ENCODE measurements around the gene POLG. TPM values are rescaled to one million over a fixed set of nuclear protein-coding genes. Genes with fewer than 3 reads are reported as not detected.

Gene POLG
- total RNA-seq, 2 donors from 2014 or later = 114 to 128 TPM

DNA sequence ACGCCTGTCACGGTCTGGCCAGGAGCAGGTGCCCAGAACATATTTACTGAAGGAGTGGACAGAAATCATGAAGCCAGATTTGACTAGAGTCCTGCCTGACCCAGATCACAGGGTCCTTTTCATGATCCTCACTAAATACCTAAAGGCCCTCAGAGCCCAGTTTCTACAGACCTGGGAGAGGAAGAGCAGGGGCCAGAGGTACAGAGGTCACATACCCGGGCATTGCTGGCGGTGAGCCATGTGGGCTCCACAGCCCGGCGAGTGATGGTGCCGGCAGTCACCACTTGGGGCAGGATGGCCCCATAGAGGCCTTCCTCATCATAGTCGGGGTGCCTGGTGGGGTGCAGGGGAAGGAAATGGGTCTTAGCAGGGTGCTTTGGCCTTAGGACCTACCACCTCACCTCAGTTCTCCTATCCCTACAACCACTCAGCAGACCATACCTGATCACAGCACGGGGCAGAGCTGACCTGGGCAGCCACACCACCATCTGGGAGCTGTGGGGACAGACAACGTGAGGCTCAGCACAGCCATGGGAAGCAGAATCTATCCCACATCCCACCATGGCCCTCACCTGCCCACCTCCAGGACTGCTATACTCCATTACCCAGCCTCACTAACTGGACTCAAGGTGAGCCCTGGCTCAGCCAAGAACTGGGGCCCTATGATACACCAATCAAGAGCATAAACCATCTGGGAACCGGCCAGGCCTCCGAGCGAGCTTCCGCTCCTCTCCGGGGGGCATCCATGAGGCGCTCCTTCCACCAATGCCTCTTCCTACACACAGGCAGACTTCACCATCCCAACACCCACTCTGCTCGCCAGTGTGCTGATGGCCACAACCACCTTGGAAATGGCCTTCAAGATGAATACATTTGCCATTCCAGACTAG lies 12.9 kb downstream of the POLG start:
- Mint-ChIP-seq H3K4me3 (no peak overlapping the region), H3K27ac (peak overlapping the region; percentile 79), H3K36me3 (ENCODE audit: low read depth) (peaks cover 14% of the 10 kb centered on the region), H3K4me1 (peaks cover 20% of the 10 kb centered on the region), H3K27me3 (no peaks in the 10 kb centered on the region)
- no peak for DNase-seq
- no peak for ATAC-seq
- H3K9me3 ChIP-seq (ENCODE audit: control insufficient read depth, low read length, poor library complexity, severe bottlenecking) = no peaks in the 10 kb centered on the region

GRCh38 chr15:89320200-89320599 lies 14.4 kb downstream of the POLG start:
- no peak for DNase-seq
- H3K9me3 ChIP-seq (ENCODE audit: control insufficient read depth, low read length, poor library complexity, severe bottlenecking) = no peaks in the 10 kb centered on the region
- Mint-ChIP-seq H3K4me1 (peaks cover 26% of the 10 kb centered on the region), H3K27ac (peak overlapping the region; percentile 78), H3K27me3 (no peaks in the 10 kb centered on the region), H3K4me3 (peak overlapping the region; percentile 55), H3K36me3 (ENCODE audit: low read depth) (peaks cover 20% of the 10 kb centered on the region)
- ATAC-seq = no peak

- no peaks in the 10 kb centered on the region for H3K9me3 ChIP-seq (ENCODE audit: control insufficient read depth, low read length, poor library complexity, severe bottlenecking)
- DNase-seq = no peak
- ATAC-seq = no peak
- Mint-ChIP-seq H3K27me3 (no peaks in the 10 kb centered on the region), H3K4me3 (no peak overlapping the region), H3K27ac (peak overlapping the region; percentile 78), H3K4me1 (peaks cover 28% of the 10 kb centered on the region), H3K36me3 (ENCODE audit: low read depth) (peaks cover 20% of the 10 kb centered on the region)
Measured at GRCh38 chr15:89319678-89320077, 14.9 kb downstream of the POLG start.

GRCh38 chr15:89317186-89317720 lies 17.4 kb downstream of the POLG start:
- H3K27me3 Mint-ChIP-seq = no peaks in the 10 kb centered on the region
- no peaks in the 10 kb centered on the region for H3K9me3 ChIP-seq (ENCODE audit: control insufficient read depth, low read length, poor library complexity, severe bottlenecking)

GRCh38 chr15:89316504-89316903 lies 18.1 kb downstream of the POLG start:
- DNase-seq (no peak), ATAC-seq (no peak)
- peaks cover 19% of the 10 kb centered on the region for H3K36me3 Mint-ChIP-seq (ENCODE audit: low read depth)
- H3K4me1 Mint-ChIP-seq = peaks cover 23% of the 10 kb centered on the region
- H3K27ac Mint-ChIP-seq = peak overlapping the region; percentile 92
- H3K9me3 ChIP-seq (ENCODE audit: control insufficient read depth, low read length, poor library complexity, severe bottlenecking) = no peaks in the 10 kb centered on the region
- no peak overlapping the region for H3K4me3 Mint-ChIP-seq
- H3K27me3 Mint-ChIP-seq = no peaks in the 10 kb centered on the region

More at GRCh38 chr15:89317186-89317720, 17.4 kb downstream of the POLG start:
- peak overlapping the region; percentile 24 for H3K27ac Mint-ChIP-seq
- ATAC-seq (no peak), DNase-seq (no peak)
- H3K36me3 Mint-ChIP-seq (ENCODE audit: low read depth) = peaks cover 19% of the 10 kb centered on the region
- H3K4me3 Mint-ChIP-seq = no peak overlapping the region
- H3K4me1 Mint-ChIP-seq = peaks cover 23% of the 10 kb centered on the region

- H3K36me3 Mint-ChIP-seq (ENCODE audit: low read depth) = peaks cover 18% of the 10 kb centered on the region
- H3K27me3 Mint-ChIP-seq = no peaks in the 10 kb centered on the region
- H3K9me3 ChIP-seq (ENCODE audit: control insufficient read depth, low read length, poor library complexity, severe bottlenecking) = no peaks in the 10 kb centered on the region
- no peak overlapping the region for H3K4me3 Mint-ChIP-seq
- DNase-seq = no peak
- peaks cover 22% of the 10 kb centered on the region for H3K4me1 Mint-ChIP-seq
- H3K27ac Mint-ChIP-seq = peak overlapping the region; percentile 92
- ATAC-seq = peak; percentile 20
Measured at GRCh38 chr15:89315375-89315929, 19.2 kb downstream of the POLG start.

DNA sequence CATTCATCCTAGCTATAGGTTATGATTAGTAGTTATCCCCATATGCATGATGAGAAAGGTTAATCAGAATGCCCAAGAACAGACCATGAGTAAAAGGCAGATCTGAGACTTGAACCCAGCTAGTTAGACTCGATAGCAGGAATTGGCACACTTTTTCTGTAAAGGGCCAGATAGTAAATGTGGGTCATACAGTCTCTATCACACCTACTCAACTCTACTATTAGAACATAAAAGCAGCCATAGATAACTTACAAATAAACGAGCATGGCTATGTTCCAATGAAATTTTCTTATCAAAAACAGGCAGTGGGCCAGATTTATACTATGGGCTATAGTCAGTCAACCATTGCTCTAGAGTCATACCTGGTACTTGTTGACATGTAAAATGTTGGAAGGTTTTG lies 24.6 kb downstream of the POLG start:
- peaks cover 2% of the 10 kb centered on the region for H3K36me3 Mint-ChIP-seq (ENCODE audit: low read depth)
- peak overlapping the region; percentile 57 for H3K27ac Mint-ChIP-seq
- H3K4me3 Mint-ChIP-seq = no peak overlapping the region
- peaks cover 7% of the 10 kb centered on the region for H3K4me1 Mint-ChIP-seq
- no peaks in the 10 kb centered on the region for H3K9me3 ChIP-seq (ENCODE audit: control insufficient read depth, low read length, poor library complexity, severe bottlenecking)
- ATAC-seq = no peak
- no peaks in the 10 kb centered on the region for H3K27me3 Mint-ChIP-seq
- no peak for DNase-seq

DNA sequence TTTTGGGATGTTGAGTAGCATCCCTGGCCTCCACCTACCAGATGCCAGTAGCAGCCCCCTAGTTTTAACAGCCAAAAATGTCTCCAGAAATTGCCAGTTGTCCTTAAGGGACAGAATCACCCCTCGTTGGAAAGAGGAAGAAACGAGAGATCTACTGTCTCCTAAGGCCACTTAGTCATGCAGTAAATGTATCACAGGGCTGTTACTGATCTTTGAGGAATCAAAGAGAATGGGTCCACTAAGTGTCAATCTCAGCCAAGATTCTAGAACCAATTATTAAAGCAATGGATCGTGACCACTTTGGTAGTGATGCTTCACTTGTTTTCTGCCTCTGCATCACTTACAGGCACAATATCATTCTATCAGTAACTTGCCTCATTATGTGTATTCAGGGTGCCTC lies 26.4 kb downstream of the POLG start:
- Mint-ChIP-seq H3K36me3 (ENCODE audit: low read depth) (no peaks in the 10 kb centered on the region), H3K4me1 (peaks cover 2% of the 10 kb centered on the region), H3K27me3 (no peaks in the 10 kb centered on the region), H3K27ac (no peak overlapping the region), H3K4me3 (no peak overlapping the region)
- no peaks in the 10 kb centered on the region for H3K9me3 ChIP-seq (ENCODE audit: control insufficient read depth, low read length, poor library complexity, severe bottlenecking)
- DNase-seq (no peak), ATAC-seq (no peak)

DNA sequence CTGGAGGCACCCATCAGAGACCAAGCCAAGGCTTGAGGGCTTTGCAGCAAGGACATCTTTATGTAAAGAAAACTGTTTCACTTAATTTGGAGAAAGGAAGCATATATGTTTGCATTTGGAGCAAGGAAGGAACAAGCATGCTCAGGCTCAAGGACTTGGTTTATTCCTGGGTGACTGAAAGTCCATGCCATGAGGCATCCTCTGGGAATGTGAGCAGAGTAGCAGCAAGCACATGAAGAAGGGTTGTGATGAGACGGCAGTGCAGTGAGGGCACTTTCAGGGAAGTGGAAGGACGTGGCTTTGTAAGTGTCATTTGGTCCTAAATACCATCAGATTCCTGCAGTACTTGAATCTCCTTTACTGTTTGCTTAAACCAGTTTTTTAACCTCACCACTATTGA lies 26.8 kb downstream of the POLG start:
- Mint-ChIP-seq H3K27me3 (no peaks in the 10 kb centered on the region), H3K4me3 (no peak overlapping the region), H3K27ac (no peak overlapping the region), H3K4me1 (peaks cover 2% of the 10 kb centered on the region), H3K36me3 (ENCODE audit: low read depth) (no peaks in the 10 kb centered on the region)
- no peaks in the 10 kb centered on the region for H3K9me3 ChIP-seq (ENCODE audit: control insufficient read depth, low read length, poor library complexity, severe bottlenecking)
- DNase-seq (no peak), ATAC-seq (no peak)

DNA sequence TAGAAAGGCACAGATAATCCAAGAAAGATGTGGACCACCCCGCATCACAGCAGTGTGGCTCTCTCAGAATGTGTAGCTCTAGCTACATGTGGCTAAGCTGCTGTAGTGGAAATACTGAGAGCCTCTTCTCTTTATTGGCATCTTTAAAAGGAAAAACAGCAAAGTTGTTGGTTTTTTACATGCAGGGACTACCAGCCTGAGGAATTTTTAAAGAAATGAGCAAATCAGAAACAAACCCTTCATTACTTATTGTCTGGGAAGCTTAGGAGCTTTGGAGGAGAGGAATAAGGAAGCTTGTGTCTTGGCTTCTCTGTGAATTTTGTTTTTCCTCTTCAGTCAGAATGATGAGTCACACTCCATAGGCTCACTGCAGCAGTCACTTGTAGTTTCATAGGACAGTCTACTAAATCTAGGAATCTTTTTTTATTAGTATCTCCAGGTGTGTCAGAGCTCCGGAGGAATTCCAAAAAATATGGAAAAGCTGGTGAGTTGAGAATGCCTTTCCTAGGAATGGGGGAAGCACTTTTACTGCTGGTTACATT lies 27.5 kb downstream of the POLG start:
- Mint-ChIP-seq H3K4me1 (peaks cover 2% of the 10 kb centered on the region), H3K36me3 (ENCODE audit: low read depth) (no peaks in the 10 kb centered on the region), H3K27ac (no peak overlapping the region), H3K4me3 (no peak overlapping the region), H3K27me3 (no peaks in the 10 kb centered on the region)
- no peaks in the 10 kb centered on the region for H3K9me3 ChIP-seq (ENCODE audit: control insufficient read depth, low read length, poor library complexity, severe bottlenecking)
- no peak for ATAC-seq
- DNase-seq = no peak

- Mint-ChIP-seq H3K27ac (no peak overlapping the region), H3K4me3 (no peak overlapping the region), H3K27me3 (no peaks in the 10 kb centered on the region), H3K4me1 (peaks cover 4% of the 10 kb centered on the region), H3K36me3 (ENCODE audit: low read depth) (peaks cover 3% of the 10 kb centered on the region)
- no peak for ATAC-seq
- DNase-seq = no peak
- no peaks in the 10 kb centered on the region for H3K9me3 ChIP-seq (ENCODE audit: control insufficient read depth, low read length, poor library complexity, severe bottlenecking)
Measured at GRCh38 chr15:89305395-89305794, 29.2 kb downstream of the POLG start.

GRCh38 chr15:89303986-89304385 lies 30.6 kb downstream of the POLG start:
- Mint-ChIP-seq H3K27me3 (no peaks in the 10 kb centered on the region), H3K4me3 (no peak overlapping the region), H3K27ac (no peak overlapping the region), H3K36me3 (ENCODE audit: low read depth) (peaks cover 3% of the 10 kb centered on the region), H3K4me1 (peaks cover 3% of the 10 kb centered on the region)
- no peak for DNase-seq
- no peak for ATAC-seq
- H3K9me3 ChIP-seq (ENCODE audit: control insufficient read depth, low read length, poor library complexity, severe bottlenecking) = no peaks in the 10 kb centered on the region

GRCh38 chr15:89301304-89302089 lies 33.1 kb downstream of the POLG start:
- DNase-seq (no peak), ATAC-seq (no peak)
- no peaks in the 10 kb centered on the region for H3K9me3 ChIP-seq (ENCODE audit: control insufficient read depth, low read length, poor library complexity, severe bottlenecking)
- no peak overlapping the region for H3K4me3 Mint-ChIP-seq
- H3K36me3 Mint-ChIP-seq (ENCODE audit: low read depth) = peaks cover 3% of the 10 kb centered on the region
- no peak overlapping the region for H3K27ac Mint-ChIP-seq
- H3K27me3 Mint-ChIP-seq = no peaks in the 10 kb centered on the region
- H3K4me1 Mint-ChIP-seq = peaks cover 2% of the 10 kb centered on the region

Data from T-helper 17 cell (primary cell).